ENCODE data around the gene POLR2B.
"Not testable (repeated sequence)": the region's sequence is repeated elsewhere in the genome, so short reads cannot be mapped to it uniquely, and the experiment has no call there.

POLR2B gene

DNA sequence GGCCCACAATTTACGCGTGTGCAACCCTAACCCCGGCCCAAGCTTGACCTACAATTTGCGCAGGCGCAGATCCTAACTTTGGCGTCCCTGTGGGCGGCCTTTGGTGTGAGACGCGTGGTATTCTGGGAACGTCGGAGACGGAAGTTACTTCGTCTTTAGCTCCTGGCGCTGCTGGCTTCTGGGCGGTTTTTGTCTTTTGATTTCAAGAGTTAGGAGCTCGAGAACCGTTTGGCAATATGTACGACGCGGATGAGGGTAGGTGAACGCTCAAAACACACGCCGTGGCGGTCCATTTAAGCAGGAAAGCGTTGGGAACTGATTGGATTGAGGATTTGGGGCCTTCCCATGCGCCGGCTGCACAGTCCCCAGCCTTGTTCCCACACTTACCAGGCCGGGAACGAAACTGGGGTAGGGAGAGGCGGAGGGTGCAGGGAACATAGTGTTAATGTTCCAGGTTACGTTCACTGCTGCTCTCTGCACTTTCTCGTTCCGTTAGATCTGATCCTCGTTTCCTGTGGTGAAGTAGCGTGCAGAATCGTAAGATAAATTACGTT is at the start of gene POLR2B:
Gene POLR2B (plus strand): TSS at position 147 of the 554 bp plus-strand sequence. CDS start 90 bp downstream, at position 237.
- DNase-seq = peak; percentile 81

DNA sequence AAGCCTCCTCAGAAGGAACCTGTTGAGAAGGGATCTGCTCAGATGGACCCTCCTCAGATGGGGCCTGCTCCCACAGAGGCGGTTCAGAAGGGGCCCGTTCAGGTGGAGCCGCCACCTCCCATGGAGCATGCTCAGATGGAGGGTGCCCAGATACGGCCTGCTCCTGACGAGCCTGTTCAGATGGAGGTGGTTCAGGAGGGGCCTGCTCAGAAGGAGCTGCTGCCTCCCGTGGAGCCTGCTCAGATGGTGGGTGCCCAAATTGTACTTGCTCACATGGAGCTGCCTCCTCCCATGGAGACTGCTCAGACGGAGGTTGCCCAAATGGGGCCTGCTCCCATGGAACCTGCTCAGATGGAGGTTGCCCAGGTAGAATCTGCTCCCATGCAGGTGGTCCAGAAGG is 48.1 kb upstream of the POLR2B start:
- DNase-seq = no peak

DNA sequence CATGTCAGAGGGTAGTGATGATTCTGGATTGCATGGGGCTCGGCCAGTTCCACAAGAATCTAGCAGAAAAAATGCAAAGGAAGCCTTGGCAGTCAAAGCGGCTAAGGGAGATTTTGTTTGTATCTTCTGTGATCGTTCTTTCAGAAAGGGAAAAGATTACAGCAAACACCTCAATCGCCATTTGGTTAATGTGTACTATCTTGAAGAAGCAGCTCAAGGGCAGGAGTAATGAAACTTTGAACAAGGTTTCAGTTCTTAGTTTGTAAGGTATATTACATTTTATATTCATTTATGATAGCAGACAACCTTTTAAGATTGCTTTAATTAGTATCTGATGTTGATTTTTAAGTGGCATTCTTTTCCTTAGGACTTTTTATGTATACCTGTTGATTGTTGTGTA is 46.8 kb upstream of the POLR2B start:
- DNase-seq = no peak

DNA sequence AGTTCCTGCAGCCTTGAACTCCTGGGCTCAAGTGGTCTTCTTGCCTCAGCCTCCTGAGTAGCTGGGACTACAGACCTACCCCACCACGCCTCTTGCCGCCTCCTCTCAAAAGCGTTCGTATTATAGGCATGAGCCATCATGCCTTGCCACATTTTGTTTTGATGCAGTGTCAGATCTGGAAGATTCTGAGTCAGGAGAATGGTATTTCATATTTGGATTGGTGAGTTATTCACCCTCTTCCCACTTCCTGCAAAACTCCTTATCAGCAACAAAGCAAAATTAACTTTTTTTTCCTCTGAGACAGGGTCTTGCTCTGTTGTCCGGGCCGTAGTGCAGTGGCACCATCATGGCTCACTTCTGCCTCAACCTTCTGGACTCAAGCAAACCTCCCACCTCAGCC is 41.4 kb upstream of the POLR2B start:
- DNase-seq = no peak

DNA sequence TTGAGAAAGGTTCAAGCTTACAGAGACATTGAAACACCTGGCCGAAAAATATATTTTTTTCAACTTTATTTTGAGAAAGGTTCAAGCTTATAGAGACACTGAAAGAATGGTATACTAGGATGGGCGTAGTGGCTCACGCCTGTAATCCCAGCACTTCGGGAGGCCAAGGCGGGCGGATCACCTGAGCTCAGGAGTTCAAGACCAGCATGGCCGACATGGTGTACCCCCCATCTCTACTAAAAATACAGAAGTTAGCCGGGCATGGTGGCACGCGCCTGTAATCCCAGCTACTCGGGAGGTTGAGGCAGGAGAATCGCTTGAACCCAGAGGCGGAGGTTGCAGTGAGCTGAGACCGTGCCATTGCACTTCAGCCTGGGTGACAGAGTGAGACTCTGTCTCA is 38.9 kb upstream of the POLR2B start:
- DNase-seq = not testable (repeated sequence)

DNA sequence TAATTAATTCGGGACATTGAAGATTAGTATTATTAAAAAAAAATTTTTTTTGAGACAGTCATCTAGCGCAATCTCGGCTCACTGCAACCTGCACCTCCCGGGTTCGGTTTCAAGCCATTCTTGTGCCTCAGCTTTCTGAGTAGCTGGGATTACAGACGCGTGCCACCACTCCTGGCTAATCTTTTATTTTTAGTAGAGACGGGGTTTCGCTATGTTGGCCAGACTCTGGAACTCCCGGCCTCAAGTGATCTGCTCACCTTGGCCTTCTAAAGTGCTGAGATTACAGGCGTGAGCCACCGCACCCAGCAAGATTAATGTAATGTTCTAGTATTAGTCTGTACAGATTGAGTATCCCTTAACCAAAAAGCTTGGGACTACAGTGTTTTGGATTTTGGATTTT is 38.3 kb upstream of the POLR2B start:
- DNase-seq = no peak

DNA sequence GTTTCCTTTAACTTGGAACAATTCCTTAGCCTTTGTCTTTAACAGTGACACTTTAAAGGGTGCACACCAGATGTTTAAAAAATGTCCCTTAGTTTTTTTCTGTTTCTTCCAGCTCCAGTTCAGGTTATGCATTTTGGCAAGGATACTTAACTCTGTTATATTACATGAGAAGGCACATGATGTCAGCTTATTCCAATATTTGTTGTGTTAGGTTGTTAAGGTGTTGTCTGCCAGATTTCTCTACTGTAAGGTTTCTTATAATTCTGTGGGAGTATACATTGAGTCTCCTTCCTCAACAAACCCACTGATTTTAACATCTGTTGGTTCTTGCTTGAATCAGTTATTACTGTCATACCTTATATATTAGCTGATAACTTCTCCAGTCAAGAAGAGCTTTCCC is 37.7 kb upstream of the POLR2B start:
- no peak for DNase-seq

DNA sequence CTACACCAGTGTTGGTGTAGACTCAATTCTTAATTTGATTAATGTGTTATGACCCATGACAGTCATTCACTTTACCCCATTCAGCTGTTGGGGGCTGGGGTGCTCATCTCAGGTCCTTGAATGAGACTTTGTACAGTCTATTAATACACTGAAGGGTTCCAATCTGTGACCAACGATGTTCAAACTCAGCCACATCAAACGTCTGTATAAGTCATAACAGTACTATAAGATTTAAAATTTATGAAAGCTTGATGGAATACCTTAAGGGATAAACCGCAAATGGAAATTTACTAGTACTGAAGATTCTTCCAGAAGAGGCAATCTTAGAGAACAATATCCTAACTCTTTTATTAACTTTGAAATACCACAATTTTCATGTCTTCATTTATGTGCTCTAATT is 37.3 kb upstream of the POLR2B start:
- no peak for DNase-seq

DNA sequence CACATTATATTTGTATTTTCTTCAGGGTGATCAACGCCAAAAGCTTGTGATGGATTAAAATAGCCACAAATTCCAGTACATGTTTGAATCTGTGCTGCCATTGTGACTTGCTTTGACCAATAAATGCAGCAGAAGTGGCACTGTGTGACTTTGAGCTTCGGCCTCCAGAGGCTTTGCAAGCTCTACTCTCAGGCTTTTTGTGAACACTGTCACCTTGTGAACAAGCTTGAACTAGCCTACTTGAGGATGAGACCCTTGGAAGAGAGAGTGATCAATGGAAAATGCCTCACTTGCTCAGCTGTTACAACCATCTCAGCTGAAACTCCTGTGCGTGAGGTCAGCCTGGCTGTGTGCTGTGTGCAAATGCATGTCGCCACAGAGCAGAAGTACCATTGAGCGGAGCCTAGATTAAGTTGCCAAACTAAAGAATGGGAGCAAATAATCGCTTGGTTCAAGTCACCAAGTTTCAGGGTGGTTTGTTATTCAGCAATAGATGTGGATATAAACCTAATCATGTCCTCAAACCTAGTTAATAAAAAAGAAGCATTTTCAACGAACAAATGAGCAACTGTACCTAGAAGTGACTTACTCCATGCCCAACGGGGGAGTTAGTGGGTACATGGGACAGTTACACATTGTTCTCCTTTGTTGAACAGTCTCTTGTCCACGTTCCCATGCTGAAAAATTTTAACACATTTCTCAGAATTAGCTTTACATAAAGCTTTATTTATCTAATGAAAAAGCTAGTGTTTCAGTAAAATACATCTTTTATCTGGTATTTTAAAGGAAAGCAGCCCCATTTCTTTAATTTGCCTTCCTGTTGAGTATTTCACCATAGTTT is 24.8 kb upstream of the POLR2B start:
- no peak for DNase-seq

DNA sequence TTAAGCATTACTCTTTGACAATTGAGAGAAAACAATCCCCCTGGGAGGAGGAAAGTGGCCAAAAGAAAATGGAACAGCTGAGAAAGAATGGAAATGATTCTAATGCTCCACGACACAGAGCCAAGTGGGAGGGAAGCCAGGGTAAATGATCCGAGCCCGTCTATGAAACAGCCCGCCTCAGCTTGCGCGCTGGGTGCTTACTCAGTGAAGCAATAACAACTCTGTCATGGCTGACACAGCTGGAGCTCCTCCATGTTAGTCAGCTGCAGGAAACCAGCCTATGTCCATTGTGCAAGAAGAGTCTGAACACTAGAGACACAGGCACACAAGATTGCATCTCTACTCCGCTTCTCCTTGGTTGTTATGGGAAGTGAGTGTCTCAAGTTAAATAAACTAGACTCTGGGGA is 20.6 kb upstream of the POLR2B start:
- DNase-seq = no peak

DNA sequence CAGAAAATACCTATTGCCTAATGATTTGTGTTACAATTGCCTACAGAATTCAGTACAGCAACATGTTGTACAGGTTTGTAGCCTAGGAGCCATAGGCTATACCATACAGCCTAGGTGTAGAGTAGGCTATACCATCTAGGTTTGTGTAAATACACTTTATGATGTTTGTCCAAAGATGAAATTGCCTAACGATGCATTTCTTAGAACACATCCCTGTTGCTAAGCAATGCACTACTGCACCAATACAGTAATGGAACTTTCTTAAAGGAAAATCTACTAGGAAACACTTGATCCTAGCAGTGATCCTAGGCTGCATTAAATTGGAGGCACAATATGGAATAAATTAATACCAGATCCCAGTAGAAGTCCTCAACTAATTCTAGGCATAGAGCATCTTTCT is 19.6 kb upstream of the POLR2B start:
- DNase-seq = no peak

DNA sequence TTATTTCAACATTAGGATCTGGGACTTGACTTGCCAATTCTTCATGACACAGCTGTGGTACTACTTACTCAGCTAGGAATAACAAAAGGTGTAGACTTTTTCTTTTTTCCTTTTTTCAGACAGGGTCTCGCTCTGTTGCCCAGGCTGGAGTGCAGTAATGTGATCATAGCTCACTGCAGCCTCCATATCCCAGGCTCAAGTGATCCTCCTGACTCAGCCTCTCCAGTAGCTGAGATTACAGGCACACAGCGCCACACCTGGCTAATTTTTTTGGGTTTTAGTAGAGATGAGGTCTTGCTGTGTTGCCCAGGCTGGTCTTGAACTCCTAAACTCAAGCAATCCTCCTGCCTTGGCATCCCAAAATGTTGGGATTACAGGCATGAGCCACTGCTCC is 17.6 kb upstream of the POLR2B start:
- DNase-seq = no peak

DNA sequence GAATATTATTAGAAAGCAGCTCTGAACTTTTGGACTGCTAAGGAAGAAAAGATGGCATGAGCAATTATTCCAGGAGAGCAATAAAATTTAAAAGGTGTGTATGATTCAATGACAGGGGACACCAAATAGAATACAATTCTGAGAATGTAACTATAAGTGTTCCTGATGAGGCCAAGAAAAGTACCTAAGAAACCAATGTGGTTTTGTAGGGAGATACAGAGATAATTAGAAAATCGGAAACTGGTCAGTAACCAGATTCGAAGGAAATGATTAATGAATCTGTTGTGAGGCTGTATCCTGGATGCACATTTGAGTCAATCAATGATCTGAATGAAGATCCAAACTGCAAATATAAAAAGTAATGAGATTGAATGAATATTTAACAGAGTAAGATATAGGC is 7.3 kb upstream of the POLR2B start:
- DNase-seq = no peak

DNA sequence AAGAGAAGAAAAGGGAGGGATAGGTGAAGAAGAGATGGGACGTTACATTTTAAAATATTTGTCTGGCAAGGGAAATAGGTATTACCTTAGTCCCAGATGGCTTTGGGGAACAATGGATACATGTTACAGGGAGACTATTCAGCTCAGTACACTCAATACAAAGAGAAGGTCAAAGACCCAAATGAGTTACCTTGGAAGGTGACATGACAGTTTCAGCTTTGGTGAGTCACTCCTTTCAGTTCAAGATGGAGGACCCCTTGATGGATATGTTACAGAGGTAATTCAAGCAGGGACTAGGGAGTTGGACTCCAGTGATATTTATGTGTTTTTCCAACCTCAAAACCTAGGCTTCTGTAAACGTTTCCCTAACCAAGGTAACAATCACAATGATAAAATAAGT is 6.3 kb upstream of the POLR2B start:
- no peak for DNase-seq

DNA sequence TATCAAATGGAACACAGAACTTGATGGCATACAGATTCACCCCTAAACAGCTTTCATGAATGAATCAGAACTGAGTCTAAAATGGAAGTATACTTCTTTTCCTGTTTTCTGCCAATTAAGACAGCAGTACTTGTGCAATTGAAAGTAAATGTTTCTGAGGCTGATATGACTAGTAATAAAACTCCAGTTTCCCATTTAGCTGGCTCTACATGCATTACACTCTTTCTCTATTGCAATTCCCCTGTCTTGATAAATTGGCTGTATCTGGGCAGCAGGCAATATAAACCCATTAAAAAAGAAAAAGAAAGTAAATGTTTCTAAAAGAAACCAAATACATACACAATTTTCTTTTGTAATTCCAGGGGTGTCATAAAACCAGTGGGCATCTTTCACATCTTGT is 5.9 kb upstream of the POLR2B start:
- DNase-seq = no peak

DNA sequence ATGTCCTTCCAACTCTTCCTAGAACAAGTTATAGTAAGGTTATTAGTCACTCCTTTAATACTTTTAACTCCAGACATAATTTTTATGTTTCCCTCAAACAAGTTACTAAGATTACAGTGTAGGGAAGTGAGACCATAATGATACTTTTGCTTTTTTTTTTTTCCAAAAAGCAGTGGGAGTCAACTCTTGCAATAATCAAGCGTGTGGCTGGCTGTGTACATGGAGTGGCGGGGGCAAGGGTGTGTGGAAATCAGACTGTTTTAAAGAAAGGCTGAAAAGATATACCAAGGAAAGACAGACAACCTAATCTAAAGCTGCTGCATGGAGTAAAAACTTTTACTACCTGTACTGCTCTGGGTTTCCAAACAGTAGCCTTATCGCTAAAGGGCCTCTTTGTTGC is 5.4 kb upstream of the POLR2B start:
- no peak for DNase-seq

DNA sequence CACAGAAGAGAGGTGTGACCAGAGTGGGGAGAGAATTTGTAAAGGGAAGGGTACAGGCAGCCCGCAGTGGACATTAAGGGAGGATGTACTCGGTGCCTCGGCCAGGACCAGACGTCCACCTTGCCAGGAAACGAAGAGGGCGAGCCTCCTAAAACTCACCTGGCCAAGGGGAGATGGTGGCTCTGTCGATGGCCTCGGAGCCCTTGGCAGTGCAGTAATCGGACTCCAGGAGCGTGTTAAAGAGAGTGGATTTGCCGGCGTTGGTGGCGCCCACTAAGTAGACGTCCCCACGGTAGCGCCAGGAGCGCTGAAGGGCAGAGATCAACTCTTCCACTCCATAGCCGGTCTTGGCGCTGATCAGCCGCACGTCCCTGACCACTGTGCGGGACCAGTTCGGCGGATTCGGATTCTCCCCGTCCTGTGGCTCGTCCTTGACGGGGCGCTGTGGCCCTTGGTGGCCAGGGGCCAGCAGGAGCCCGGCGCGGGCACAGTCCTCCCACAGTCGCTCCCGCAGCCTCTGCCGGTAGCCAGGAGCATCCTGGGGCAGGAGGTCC is 2.3 kb upstream of the POLR2B start:
- DNase-seq = no peak

DNA sequence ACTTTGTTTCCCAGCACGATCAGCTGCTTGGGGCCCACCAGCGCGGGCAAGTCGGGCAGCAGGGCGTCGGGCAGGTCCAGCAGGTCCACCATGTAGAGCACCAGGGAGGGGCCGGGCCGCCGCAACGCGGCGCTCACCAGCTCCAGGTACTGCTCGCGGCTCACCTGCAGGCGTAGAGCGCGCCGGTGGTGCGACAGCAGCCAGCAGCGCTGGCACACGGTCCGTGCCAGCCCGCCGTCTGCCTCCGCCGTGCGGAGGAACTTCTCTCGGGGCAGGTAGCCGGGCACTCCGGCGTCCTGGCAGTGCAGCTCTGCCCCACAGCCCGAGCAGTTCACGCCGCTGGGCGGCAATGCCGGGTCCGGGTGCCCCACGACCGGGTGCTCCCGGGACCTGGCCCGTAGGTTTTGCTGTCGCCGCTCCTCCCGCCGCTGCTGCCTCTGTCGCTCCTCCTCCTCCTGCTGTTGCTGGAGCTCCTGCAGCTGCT is 1.8 kb upstream of the POLR2B start:
- peak; percentile 31 for DNase-seq

DNA sequence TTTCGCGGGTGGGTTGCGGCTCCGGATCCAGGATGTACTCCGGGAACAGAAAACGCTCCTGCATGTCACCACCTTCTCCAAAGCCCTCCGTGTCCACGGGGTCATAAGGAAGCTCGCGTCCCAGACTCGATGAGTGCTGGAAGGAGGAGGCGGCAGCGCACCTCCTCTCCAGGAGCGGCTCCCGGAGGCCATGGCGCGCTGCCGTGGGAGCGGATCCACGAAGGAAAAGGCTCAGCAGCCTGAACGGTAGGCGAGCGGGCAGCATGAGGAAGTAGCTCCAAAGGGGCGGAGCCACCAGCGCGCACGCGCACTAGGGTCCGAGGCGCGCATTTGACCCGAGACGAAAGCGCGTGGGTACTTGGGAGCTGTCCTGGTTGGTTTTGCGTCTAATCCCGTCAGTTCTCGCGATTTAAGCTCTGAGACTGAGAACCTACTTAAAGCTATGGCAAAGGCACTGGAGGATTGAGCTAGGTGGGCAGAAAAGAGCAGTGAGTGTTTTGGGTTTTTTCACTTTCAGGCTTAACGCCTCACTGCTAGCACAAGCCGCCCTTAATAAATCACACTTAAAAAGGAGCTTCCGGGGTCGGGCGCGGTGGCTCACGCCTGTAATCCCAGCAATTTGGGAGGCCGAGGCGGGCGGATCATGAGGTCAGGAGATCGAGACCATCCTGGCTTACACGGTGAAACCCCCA is 1.2 kb upstream of the POLR2B start, which contains the start of gene NOA1:
Gene NOA1 (minus strand): TSS at position 286 of the 692 bp plus-strand sequence. CDS start 21 bp downstream, at position 265.
- peak; percentile 96 for DNase-seq

DNA sequence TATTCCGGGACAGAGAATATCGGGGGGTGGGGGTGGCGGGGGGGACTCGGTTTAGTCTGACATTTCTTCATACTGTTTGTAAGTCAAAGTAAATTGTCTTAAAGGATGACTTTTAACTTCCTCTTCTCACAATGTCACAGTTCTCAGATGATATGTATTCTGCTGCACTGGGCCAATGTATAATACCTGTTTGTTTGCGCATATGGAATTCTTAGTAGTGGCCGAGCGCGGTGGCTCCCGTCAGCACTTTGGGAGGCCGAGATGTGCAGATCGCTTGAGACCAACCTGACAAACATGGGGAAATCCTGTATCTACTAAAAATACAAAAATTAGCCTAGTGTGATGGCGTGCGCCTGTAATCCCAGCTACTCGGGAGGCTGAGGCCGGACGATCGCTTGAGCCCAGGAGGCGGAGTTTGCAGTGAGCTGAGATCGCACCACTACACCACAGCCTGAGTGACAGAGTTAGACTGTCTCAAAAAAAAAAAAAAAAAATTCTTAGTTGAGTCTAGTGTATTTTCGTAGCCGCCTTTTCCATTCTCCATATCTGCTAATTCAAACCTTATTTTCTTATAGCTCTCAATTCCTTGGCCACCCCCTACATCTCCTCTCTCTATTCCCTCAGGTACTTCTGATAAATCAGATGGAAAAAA is 851 bp downstream of the POLR2B start:
- DNase-seq = peak; percentile 9

DNA sequence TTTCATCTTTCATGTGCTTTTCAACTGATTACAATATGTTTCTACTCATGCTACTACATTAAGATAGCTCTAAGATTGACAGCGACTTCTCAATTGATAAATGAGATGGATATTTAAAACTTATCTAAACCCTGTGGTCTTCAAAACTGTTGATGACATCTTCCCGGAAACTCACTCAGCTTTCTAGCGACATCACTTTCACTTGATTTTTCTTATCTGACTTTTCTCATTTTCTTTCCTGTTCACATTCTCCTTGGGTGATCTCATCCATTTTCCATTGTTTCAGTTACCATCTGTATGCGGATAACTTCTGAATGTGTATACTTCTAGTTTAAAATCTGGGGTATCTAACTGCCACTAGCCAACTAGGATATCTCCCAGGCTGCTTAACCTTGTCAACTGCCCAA is 3.1 kb downstream of the POLR2B start:
- DNase-seq = no peak

DNA sequence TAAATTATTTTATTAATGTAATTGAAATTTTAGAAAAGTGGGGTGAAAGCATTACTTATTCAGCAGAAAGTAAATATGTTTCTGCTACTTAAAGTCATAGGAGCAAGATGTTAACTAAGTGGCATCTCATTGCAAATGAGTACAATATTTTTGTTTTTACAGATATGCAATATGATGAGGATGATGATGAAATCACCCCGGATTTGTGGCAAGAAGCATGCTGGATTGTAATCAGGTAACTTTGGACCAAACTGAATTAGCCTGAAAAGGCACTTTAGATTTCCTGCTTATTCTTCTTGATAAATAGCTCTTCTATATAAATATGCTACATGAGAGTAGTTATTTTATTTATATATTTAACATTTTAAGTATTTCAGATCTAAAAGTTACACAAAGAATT is 7.5 kb downstream of the POLR2B start:
- DNase-seq = no peak

DNA sequence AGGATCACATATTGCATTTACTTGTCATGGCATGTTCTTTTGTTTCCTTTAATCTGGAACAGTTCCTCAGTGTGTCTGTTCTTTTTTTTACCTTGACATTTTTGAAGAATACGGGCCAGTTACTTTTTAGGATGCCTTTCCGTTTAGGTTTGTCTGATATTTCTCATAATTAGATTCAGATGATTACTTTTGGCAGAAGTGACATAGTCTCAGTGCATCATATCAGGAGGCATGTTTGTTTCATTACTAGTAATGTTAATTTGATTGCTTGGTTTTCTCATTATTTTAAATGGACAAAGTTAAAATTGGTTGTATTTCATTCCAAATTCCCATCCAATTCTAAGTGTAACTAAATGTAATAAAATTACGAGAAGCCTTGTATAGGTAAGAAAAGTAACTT is 8.3 kb downstream of the POLR2B start:
- no peak for DNase-seq
